IPS-15b (cell line): Measurements from ENCODE around the gene ZNF469.
A peak's percentile ranks its signal among the peaks of the same experiment; 100 is the strongest.

ENCODE experiments used
- H3K27me3 ChIP-seq: one replicate; pipeline ENCODE4 v1.6.1; 2013; ENCODE audit warnings: low read length; ENCODE audit not compliant: control insufficient read depth, insufficient read depth
- H3K36me3 ChIP-seq: one replicate; pipeline ENCODE4 v1.6.1; 2013; ENCODE audit warnings: low read length; ENCODE audit not compliant: control insufficient read depth, insufficient read depth
- H3K4me1 ChIP-seq: one replicate; pipeline ENCODE4 v1.6.1; 2013; ENCODE audit warnings: mild to moderate bottlenecking, low read length; ENCODE audit not compliant: control insufficient read depth, insufficient read depth
- H3K4me3 ChIP-seq: one replicate; pipeline ENCODE4 v1.5.1; 2013; ENCODE audit warnings: low read depth, low read length
- H3K9ac ChIP-seq: one replicate; pipeline ENCODE4 v1.6.1; 2013; ENCODE audit warnings: low read depth, mild to moderate bottlenecking, low read length
- H3K9me3 ChIP-seq: one replicate; pipeline ENCODE4 v1.6.1; 2013; ENCODE audit warnings: mild to moderate bottlenecking, low read length; ENCODE audit not compliant: control insufficient read depth, insufficient read depth

The ZNF469 gene

GRCh38 chr16:88376835-88377726, 5.7 kb upstream of the ZNF469 start:
- H3K9me3 ChIP-seq, result no peaks in the 10 kb centered on the region
- no peak overlapping the region for H3K9ac ChIP-seq
- H3K27me3 ChIP-seq, result peaks cover 4% of the 10 kb centered on the region
- no peak overlapping the region for H3K4me3 ChIP-seq
- peaks cover 10% of the 10 kb centered on the region for H3K4me1 ChIP-seq
- H3K36me3 ChIP-seq, result no peaks in the 10 kb centered on the region

GRCh38 chr16:88377961-88378360, 4.8 kb upstream of the ZNF469 start:
- Histone ChIP-seq H3K4me3 (no peak overlapping the region), H3K4me1 (peaks cover 10% of the 10 kb centered on the region), H3K27me3 (peaks cover 10% of the 10 kb centered on the region), H3K9me3 (no peaks in the 10 kb centered on the region), H3K36me3 (no peaks in the 10 kb centered on the region), H3K9ac (no peak overlapping the region)

- Histone ChIP-seq H3K9me3 (no peaks in the 10 kb centered on the region), H3K4me1 (peaks cover 10% of the 10 kb centered on the region), H3K4me3 (no peak overlapping the region), H3K9ac (no peak overlapping the region), H3K27me3 (peaks cover 10% of the 10 kb centered on the region), H3K36me3 (no peaks in the 10 kb centered on the region)
These were observed 4.4 kb upstream of the ZNF469 start for GRCh38 chr16:88378401-88378800.

- H3K4me3 ChIP-seq, result no peak overlapping the region
These were observed 3.7 kb upstream of the ZNF469 start for GRCh38 chr16:88378836-88379693.

GRCh38 chr16:88379694-88380040, 3.1 kb upstream of the ZNF469 start:
- Histone ChIP-seq H3K9me3 (no peaks in the 10 kb centered on the region), H3K4me3 (no peak overlapping the region), H3K4me1 (peaks cover 10% of the 10 kb centered on the region), H3K36me3 (no peaks in the 10 kb centered on the region), H3K27me3 (peaks cover 20% of the 10 kb centered on the region), H3K9ac (no peak overlapping the region)

More at GRCh38 chr16:88378836-88379693, 3.7 kb upstream of the ZNF469 start:
- Histone ChIP-seq H3K36me3 (no peaks in the 10 kb centered on the region), H3K27me3 (peaks cover 14% of the 10 kb centered on the region), H3K9me3 (no peaks in the 10 kb centered on the region), H3K4me1 (peaks cover 10% of the 10 kb centered on the region), H3K9ac (no peak overlapping the region)

GRCh38 chr16:88380099-88380498, 2.7 kb upstream of the ZNF469 start:
- peaks cover 24% of the 10 kb centered on the region for H3K27me3 ChIP-seq
- H3K4me3 ChIP-seq, result no peak overlapping the region
- no peak overlapping the region for H3K9ac ChIP-seq
- H3K4me1 ChIP-seq, result peaks cover 10% of the 10 kb centered on the region
- H3K36me3 ChIP-seq, result no peaks in the 10 kb centered on the region
- no peaks in the 10 kb centered on the region for H3K9me3 ChIP-seq

GRCh38 chr16:88380619-88381018, 2.1 kb upstream of the ZNF469 start:
- H3K4me3 ChIP-seq, result no peak overlapping the region
- peaks cover 27% of the 10 kb centered on the region for H3K27me3 ChIP-seq
- H3K9me3 ChIP-seq, result no peaks in the 10 kb centered on the region
- no peaks in the 10 kb centered on the region for H3K36me3 ChIP-seq
- H3K4me1 ChIP-seq, result peaks cover 10% of the 10 kb centered on the region
- H3K9ac ChIP-seq, result no peak overlapping the region

GRCh38 chr16:88381820-88382451, 823 bp upstream of the ZNF469 start:
- Histone ChIP-seq H3K4me3 (peak overlapping the region; percentile 18), H3K9ac (no peak overlapping the region), H3K36me3 (no peaks in the 10 kb centered on the region), H3K27me3 (peaks cover 27% of the 10 kb centered on the region), H3K9me3 (no peaks in the 10 kb centered on the region), H3K4me1 (peaks cover 10% of the 10 kb centered on the region)

- H3K4me1 ChIP-seq, result peaks cover 10% of the 10 kb centered on the region
These were observed 852 bp downstream of the ZNF469 start for GRCh38 chr16:88383401-88384221.

GRCh38 chr16:88384222-88385111, 1.7 kb downstream of the ZNF469 start:
- no peaks in the 10 kb centered on the region for H3K36me3 ChIP-seq
- H3K27me3 ChIP-seq, result peaks cover 27% of the 10 kb centered on the region
- no peak overlapping the region for H3K4me3 ChIP-seq
- H3K9ac ChIP-seq, result no peak overlapping the region
- no peaks in the 10 kb centered on the region for H3K9me3 ChIP-seq
- H3K4me1 ChIP-seq, result peaks cover 10% of the 10 kb centered on the region

More at GRCh38 chr16:88383401-88384221, 852 bp downstream of the ZNF469 start:
- Histone ChIP-seq H3K9me3 (no peaks in the 10 kb centered on the region), H3K27me3 (peaks cover 27% of the 10 kb centered on the region), H3K4me3 (peak overlapping the region; percentile 4), H3K36me3 (no peaks in the 10 kb centered on the region), H3K9ac (no peak overlapping the region)
